Neuronal stem cell (in vitro differentiated cells): ENCODE results near the gene OR4F15.

Source experiments
- DNase-seq: peaks from one replicate; pipeline ENCODE4 v3.0.0-alpha.2; 2013; ENCODE audit warnings: low spot score
- H2AFZ ChIP-seq: one replicate; pipeline ENCODE4 v1.6.1; 2013; ENCODE audit warnings: mild to moderate bottlenecking, low read length, inconsistent platforms
- H2AK5ac ChIP-seq: 2 replicates; pipeline ENCODE4 v1.6.1; 2013; ENCODE audit warnings: low read depth, mild to moderate bottlenecking, inconsistent platforms, low read length, moderate library complexity, mixed read lengths
- H2BK120ac ChIP-seq: 2 replicates; pipeline ENCODE4 v1.6.1; 2013; ENCODE audit warnings: low read depth, mild to moderate bottlenecking, inconsistent platforms, low read length, moderate library complexity, mixed read lengths
- H2BK12ac ChIP-seq: one replicate; pipeline ENCODE4 v1.6.1; 2013; ENCODE audit warnings: low read length, inconsistent platforms
- H2BK15ac ChIP-seq: 2 replicates; pipeline ENCODE4 v1.6.1; 2013; ENCODE audit warnings: mild to moderate bottlenecking, low read length, inconsistent platforms, mixed read lengths
- H2BK5ac ChIP-seq: one replicate; pipeline ENCODE4 v1.6.1; 2013; ENCODE audit warnings: inconsistent platforms, mild to moderate bottlenecking, low read length, moderate library complexity
- H3K14ac ChIP-seq: one replicate; pipeline ENCODE4 v1.6.1; 2013; ENCODE audit warnings: low read length, inconsistent platforms
- H3K18ac ChIP-seq: 2 replicates; pipeline ENCODE4 v1.6.1; 2013; ENCODE audit warnings: low read length, inconsistent platforms
- H3K23ac ChIP-seq: 2 replicates; pipeline ENCODE4 v1.6.1; 2013; ENCODE audit warnings: low read depth, mild to moderate bottlenecking, mixed read lengths, low read length, inconsistent platforms; ENCODE audit not compliant: poor library complexity
- H3K27ac ChIP-seq: replicated peaks from 3 replicates; pipeline ENCODE4 v1.5.1; 2013; ENCODE audit warnings: low read length, inconsistent platforms
- H3K27me3 ChIP-seq, 3 experiments: 2 replicates each; pipeline ENCODE4 v1.6.1; 2013; ENCODE audit warnings: low read length in 3 of 3, mild to moderate bottlenecking in 2 of 3, inconsistent platforms in 1 of 3, low read depth in 1 of 3, mixed read lengths in 1 of 3, moderate library complexity in 1 of 3; ENCODE audit not compliant: control insufficient read depth in 3 of 3, insufficient read depth in 3 of 3
- H3K36me3 ChIP-seq, 2 donors: replicated peaks in 1 of 2; 2 replicates each; pipeline ENCODE4 v1.6.1; 2013; ENCODE audit warnings: low read length in 2 of 2; ENCODE audit not compliant: control insufficient read depth in 2 of 2, insufficient read depth in 2 of 2
- H3K4ac ChIP-seq: 2 replicates; pipeline ENCODE4 v1.6.1; 2013; ENCODE audit warnings: inconsistent platforms, mild to moderate bottlenecking, low read length, moderate library complexity
- H3K4me1 ChIP-seq, 2 donors: 1 replicate in 1 of 2; 2 replicates in 1 of 2; pipeline ENCODE4 v1.6.1; 2013; ENCODE audit warnings: low read length in 2 of 2, low read depth in 1 of 2; ENCODE audit not compliant: control insufficient read depth in 2 of 2, insufficient read depth in 1 of 2
- H3K4me2 ChIP-seq: one replicate; pipeline ENCODE4 v1.6.1; 2013; ENCODE audit warnings: mild to moderate bottlenecking, low read length, inconsistent platforms; ENCODE audit not compliant: insufficient read depth, poor library complexity, severe bottlenecking
- H3K4me3 ChIP-seq, 2 donors: 2 replicates each; pipeline ENCODE4 v1.5.1; 2013; ENCODE audit warnings: low read length in 2 of 2, mild to moderate bottlenecking in 2 of 2, inconsistent platforms in 1 of 2, moderate library complexity in 1 of 2
- H3K79me1 ChIP-seq: one replicate; pipeline ENCODE4 v1.6.1; 2013; ENCODE audit warnings: low read depth, mild to moderate bottlenecking, inconsistent platforms, low read length, moderate library complexity
- H3K9ac ChIP-seq: one replicate; pipeline ENCODE4 v1.6.1; 2013; ENCODE audit warnings: mild to moderate bottlenecking, low read depth, low read length, inconsistent platforms; ENCODE audit not compliant: poor library complexity
- H3K9me3 ChIP-seq, 2 donors: replicated peaks in 1 of 2; 2 replicates each; pipeline versions ENCODE3 to v1.6.1; 2013; ENCODE audit warnings: low read length in 2 of 2, mild to moderate bottlenecking in 2 of 2, inconsistent platforms in 1 of 2, low read depth in 1 of 2, mixed read lengths in 1 of 2, moderate library complexity in 1 of 2; ENCODE audit not compliant: control insufficient read depth in 2 of 2, insufficient read depth in 1 of 2
- H4K8ac ChIP-seq: one replicate; pipeline ENCODE4 v1.6.1; 2013; ENCODE audit warnings: low read depth, mild to moderate bottlenecking, inconsistent platforms, low read length, moderate library complexity
- H4K91ac ChIP-seq: one replicate; pipeline ENCODE4 v1.6.1; 2013; ENCODE audit warnings: low read length, low read depth, mild to moderate bottlenecking, inconsistent platforms; ENCODE audit not compliant: poor library complexity
- WGBS, 2 donors: extraction: QIAGEN DNeasy Blood & Tissue Kit; methylation state at CpG; one replicate each; pipeline ENCODE4 v1.1.7; 2013; ENCODE audit warnings: missing lambda C conversion rate in 2 of 2, mixed read lengths in 1 of 2; ENCODE audit not compliant: insufficient read length in 2 of 2, insufficient replicate concordance in 1 of 2; ENCODE audit errors: extremely low coverage in 2 of 2; 5-methylcytosine and 5-hydroxymethylcytosine counted together

Gene OR4F15

DNA sequence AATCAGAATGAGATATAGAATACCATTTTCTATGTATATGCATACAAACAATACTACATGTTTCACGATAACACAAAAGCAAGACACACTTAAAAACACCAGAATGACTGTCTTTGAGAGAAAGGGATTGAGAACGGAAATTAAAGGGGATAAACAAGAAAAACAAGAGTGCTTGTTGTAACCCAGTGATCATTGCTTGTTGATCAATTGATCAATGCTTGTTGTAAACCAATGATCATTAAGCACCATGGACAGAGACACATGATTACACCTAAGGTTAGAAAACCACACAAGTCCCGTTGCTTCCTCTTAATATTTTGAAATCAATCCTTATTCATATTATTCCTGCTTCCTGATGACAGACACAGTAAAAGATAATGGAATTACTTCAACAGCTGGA lies 1.1 kb upstream of the OR4F15 start:
- DNase-seq: peak; percentile 1
- no peak overlapping the region for H2AFZ ChIP-seq
- no peaks in the 10 kb centered on the region for H3K9me3 ChIP-seq
- H2BK5ac ChIP-seq: no peak overlapping the region
- no peak overlapping the region for H3K23ac ChIP-seq
- H3K4ac ChIP-seq: no peak overlapping the region
- H2BK12ac ChIP-seq: no peak overlapping the region
- H3K9ac ChIP-seq: no peak overlapping the region
- H3K36me3 ChIP-seq: no peaks in the 10 kb centered on the region
- no peak overlapping the region for H2BK15ac ChIP-seq
- no peak overlapping the region for H2BK120ac ChIP-seq
- WGBS, 2 donors: no CpG with 5 or more reads among the region's 3 CpGs
- no peak overlapping the region for H3K27ac ChIP-seq
- no peak overlapping the region for H3K18ac ChIP-seq
- no peak overlapping the region for H3K14ac ChIP-seq
- H3K27me3 ChIP-seq: no peaks in the 10 kb centered on the region
- no peak overlapping the region for H2AK5ac ChIP-seq
- H3K79me1 ChIP-seq: no peaks in the 10 kb centered on the region
- H3K4me2 ChIP-seq: no peak overlapping the region
- H4K8ac ChIP-seq: no peak overlapping the region
- H3K4me3 ChIP-seq: no peak overlapping the region
- H3K4me1 ChIP-seq: no peaks in the 10 kb centered on the region
- H4K91ac ChIP-seq: no peak overlapping the region

DNA sequence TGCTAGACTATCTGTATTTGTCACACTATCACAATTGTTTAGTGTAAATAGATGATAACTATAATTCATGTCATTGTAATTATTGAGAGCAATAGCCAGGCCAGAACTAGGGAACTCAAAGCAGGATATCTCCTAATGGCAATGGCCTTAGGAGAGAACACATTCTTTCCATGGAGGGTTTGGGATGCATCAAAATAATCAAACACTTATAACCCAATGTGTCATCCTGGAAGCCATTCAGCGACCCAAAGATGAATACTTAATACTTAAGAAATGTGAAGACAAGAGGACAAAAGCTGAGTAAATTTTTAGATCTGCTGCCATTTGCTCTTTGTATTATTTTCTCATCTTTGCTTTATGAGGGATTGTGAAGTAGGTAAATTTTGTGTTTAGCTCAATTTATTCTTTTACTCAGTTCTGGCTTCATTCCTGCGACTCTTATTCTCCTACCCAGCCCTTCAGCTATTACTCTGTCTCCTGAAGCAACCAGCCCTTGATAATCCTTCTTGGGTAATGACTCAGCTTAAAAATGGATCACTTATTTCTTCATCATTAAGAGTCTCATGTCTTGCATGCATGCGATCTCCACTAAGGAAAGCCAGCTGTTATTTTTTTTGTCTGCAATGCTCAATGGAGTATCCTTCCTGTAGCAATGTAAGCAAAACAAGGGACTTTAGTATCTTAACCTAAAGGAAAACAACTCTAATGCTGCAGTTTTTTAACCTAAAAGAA lies 2.0 kb downstream of the OR4F15 start:
- Histone ChIP-seq H3K4me3 (no peak overlapping the region), H3K27ac (no peak overlapping the region), H3K4me2 (no peak overlapping the region), H2BK15ac (no peak overlapping the region), H3K79me1 (no peaks in the 10 kb centered on the region), H2BK12ac (no peak overlapping the region), H2BK5ac (no peak overlapping the region), H2BK120ac (no peak overlapping the region), H3K14ac (no peak overlapping the region), H3K9me3 (no peaks in the 10 kb centered on the region), H2AK5ac (no peak overlapping the region), H2AFZ (no peak overlapping the region), H3K23ac (no peak overlapping the region), H3K36me3 (no peaks in the 10 kb centered on the region), H3K4ac (no peak overlapping the region), H3K4me1 (no peaks in the 10 kb centered on the region), H3K9ac (no peak overlapping the region), H4K8ac (no peak overlapping the region), H4K91ac (no peak overlapping the region), H3K18ac (no peak overlapping the region), H3K27me3 (no peaks in the 10 kb centered on the region)
- no CpG with 5 or more reads among the region's 3 CpGs for WGBS, 2 donors
- no peak for DNase-seq

- DNase-seq: no peak
- Histone ChIP-seq H3K79me1 (no peaks in the 10 kb centered on the region), H2BK120ac (no peak overlapping the region), H2AFZ (no peak overlapping the region), H3K9me3 (no peaks in the 10 kb centered on the region), H3K9ac (no peak overlapping the region), H3K14ac (no peak overlapping the region), H4K8ac (no peak overlapping the region), H3K4ac (no peak overlapping the region), H3K4me3 (no peak overlapping the region), H3K18ac (no peak overlapping the region), H3K23ac (no peak overlapping the region), H3K27ac (no peak overlapping the region), H3K4me1 (no peaks in the 10 kb centered on the region), H2BK5ac (no peak overlapping the region), H3K36me3 (no peaks in the 10 kb centered on the region), H2BK15ac (no peak overlapping the region), H2AK5ac (no peak overlapping the region), H2BK12ac (no peak overlapping the region), H3K27me3 (no peaks in the 10 kb centered on the region), H3K4me2 (no peak overlapping the region), H4K91ac (no peak overlapping the region)
- WGBS, 2 donors: no CpG with 5 or more reads among the region's 6 CpGs
Measured at GRCh38 chr15:101820781-101821180, 8.8 kb downstream of the OR4F15 start.

DNA sequence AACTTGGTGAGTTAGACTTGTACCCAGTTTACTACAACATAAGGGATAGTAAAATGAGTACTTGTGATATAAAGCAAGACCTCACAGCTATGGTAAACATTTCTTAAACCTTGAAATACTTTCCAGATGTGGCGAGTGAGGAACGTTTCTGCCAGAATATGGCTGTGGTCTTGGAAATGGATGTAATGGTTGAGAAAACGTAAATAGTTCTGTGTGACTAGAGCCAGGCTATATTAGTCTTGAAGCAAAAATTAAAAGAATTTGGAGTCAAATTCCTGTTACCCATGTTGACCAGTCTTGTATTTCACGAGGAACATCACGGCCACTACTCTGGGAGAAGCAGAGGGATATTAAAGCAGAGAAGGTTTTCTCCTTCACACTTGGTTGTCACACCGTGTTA lies 15.3 kb downstream of the OR4F15 start:
- no peak overlapping the region for H3K23ac ChIP-seq
- H2BK5ac ChIP-seq: no peak overlapping the region
- H3K14ac ChIP-seq: no peak overlapping the region
- no peak for DNase-seq
- H4K91ac ChIP-seq: no peak overlapping the region
- H3K4me3 ChIP-seq: no peak overlapping the region
- H4K8ac ChIP-seq: no peak overlapping the region
- H2BK120ac ChIP-seq: no peak overlapping the region
- H3K9ac ChIP-seq: no peak overlapping the region
- no CpG with 5 or more reads among the region's 6 CpGs for WGBS, 2 donors
- no peak overlapping the region for H3K4ac ChIP-seq
- H3K18ac ChIP-seq: no peak overlapping the region
- H3K4me2 ChIP-seq: no peak overlapping the region
- no peak overlapping the region for H2AFZ ChIP-seq
- no peak overlapping the region for H2AK5ac ChIP-seq
- H3K36me3 ChIP-seq: no peaks in the 10 kb centered on the region
- peaks cover 0 to 3% of the 10 kb centered on the region in 2 donors for H3K9me3 ChIP-seq
- H3K27me3 ChIP-seq: no peaks in the 10 kb centered on the region
- H2BK15ac ChIP-seq: no peak overlapping the region
- no peak overlapping the region for H2BK12ac ChIP-seq
- H3K4me1 ChIP-seq: no peaks in the 10 kb centered on the region
- no peak overlapping the region for H3K27ac ChIP-seq
- H3K79me1 ChIP-seq: no peaks in the 10 kb centered on the region
